Measurements from ENCODE around the gene UBE2D2.
"Not testable (repeated sequence)": the region's sequence is repeated elsewhere in the genome, so short reads cannot be mapped to it uniquely, and the experiment has no call there.

Gene UBE2D2

GRCh38 chr5:139560752-139561654, at the start of gene UBE2D2:
UBE2D2 (plus strand) TSS chr5:139561339; CDS start chr5:139561792, 453 bp downstream.
- peak; percentile 97 to 99 for DNase-seq

GRCh38 chr5:139512786-139513390, 48.3 kb upstream of the UBE2D2 start:
- no peak for DNase-seq

- DNase-seq, result peak; percentile 83 to 85
Measured at GRCh38 chr5:139513434-139513833, 47.7 kb upstream of the UBE2D2 start.

- no peak for DNase-seq
Measured at GRCh38 chr5:139513852-139514485, 47.2 kb upstream of the UBE2D2 start.

GRCh38 chr5:139514486-139514856, 46.7 kb upstream of the UBE2D2 start:
- DNase-seq, result peak in 1 of 2 experiments; percentile 54

GRCh38 chr5:139517683-139518564, 43.2 kb upstream of the UBE2D2 start:
- peak; percentile 95 to 96 for DNase-seq

GRCh38 chr5:139523635-139524445, 37.3 kb upstream of the UBE2D2 start:
- DNase-seq, result no peak

GRCh38 chr5:139524446-139524845, 36.7 kb upstream of the UBE2D2 start:
- DNase-seq, result no peak

- DNase-seq, result no peak
Measured at GRCh38 chr5:139524940-139525585, 36.1 kb upstream of the UBE2D2 start.

GRCh38 chr5:139525586-139526308, 35.4 kb upstream of the UBE2D2 start:
- DNase-seq, result not testable (repeated sequence)

GRCh38 chr5:139526309-139527089, 34.6 kb upstream of the UBE2D2 start:
- not testable (repeated sequence) for DNase-seq

- not testable (repeated sequence) for DNase-seq
Measured at GRCh38 chr5:139527090-139527470, 34.1 kb upstream of the UBE2D2 start.

- DNase-seq, result not testable (repeated sequence)
Measured at GRCh38 chr5:139527896-139528467, 33.2 kb upstream of the UBE2D2 start.

- not testable (repeated sequence) for DNase-seq
Measured at GRCh38 chr5:139528695-139529094, 32.4 kb upstream of the UBE2D2 start.

- DNase-seq, result not testable (repeated sequence)
Measured at GRCh38 chr5:139530079-139530478, 31.1 kb upstream of the UBE2D2 start.

GRCh38 chr5:139531772-139532169, 29.4 kb upstream of the UBE2D2 start:
- no peak for DNase-seq

GRCh38 chr5:139543423-139543991, 17.6 kb upstream of the UBE2D2 start:
- DNase-seq, result peak; percentile 58 to 68

- not testable (repeated sequence) for DNase-seq
Measured at GRCh38 chr5:139546593-139546992, 14.5 kb upstream of the UBE2D2 start.

All from activated T-cell treated with anti-CD3 and anti-CD28 coated beads, Interleukin-2, amount 50 U/mL, for 48 hours (primary cell).